ENCODE measurements around the gene SETMAR.

Gene SETMAR

GRCh38 chr3:4335840-4336562 lies 32.8 kb downstream of the SETMAR start:
- Histone ChIP-seq H2BK12ac (ENCODE audit: low read length) (no peak overlapping the region), H2AK5ac (ENCODE audit: low read length) (no peak overlapping the region), H3K4ac (ENCODE audit: low read depth, low read length) (no peak overlapping the region), H3K9ac (ENCODE audit: low read length) (no peak overlapping the region), H3K79me1 (ENCODE audit: low read length) (no peaks in the 10 kb centered on the region), H3K36me3 (ENCODE audit: control insufficient read depth in 1 of 2, insufficient read depth in 2 of 2, low read length in 2 of 2) (no peaks in the 10 kb centered on the region), H3K27me3 (ENCODE audit: insufficient read depth, low read length) (no peaks in the 10 kb centered on the region), H4K12ac (ENCODE audit: low read depth, low read length) (no peak overlapping the region), H4K91ac (ENCODE audit: low read depth, low read length) (no peak overlapping the region), H3K79me2 (ENCODE audit: control insufficient read depth, insufficient read depth, low read length, poor library complexity) (no peaks in the 10 kb centered on the region), H3K4me1 (ENCODE audit: control insufficient read depth in 1 of 2, insufficient read depth in 2 of 2, low read length in 2 of 2) (no peaks in the 10 kb centered on the region), H3K9me3 (ENCODE audit: insufficient read depth, low read depth, low read length) (no peaks in the 10 kb centered on the region), H3K18ac (ENCODE audit: low read length) (no peak overlapping the region), H2BK5ac (ENCODE audit: low read depth, low read length, poor library complexity) (no peak overlapping the region), H3K27ac (ENCODE audit: low read depth, low read length) (no peak overlapping the region), H3K14ac (ENCODE audit: low read length) (no peak overlapping the region), H4K8ac (ENCODE audit: low read depth, low read length) (no peak overlapping the region), H3K4me3 (ENCODE audit: low read depth, low read length) (no peak overlapping the region), H3K23ac (ENCODE audit: low read length) (no peak overlapping the region), H2BK120ac (ENCODE audit: insufficient read depth, low read length, poor library complexity) (no peak overlapping the region), H3K4me2 (ENCODE audit: low read length) (no peak overlapping the region), H2AFZ (ENCODE audit: insufficient read depth, low read length, poor library complexity) (no peak overlapping the region)
- WGBS (ENCODE audit: extremely low coverage, insufficient coverage, insufficient read length), result no CpG with 5 or more reads among the region's 5 CpGs
- no peak for DNase-seq

- H3K23ac ChIP-seq (ENCODE audit: low read length), result no peak overlapping the region
- no peak overlapping the region for H3K27ac ChIP-seq (ENCODE audit: low read depth, low read length)
- DNase-seq, result no peak
- H3K4ac ChIP-seq (ENCODE audit: low read depth, low read length), result no peak overlapping the region
- H3K79me1 ChIP-seq (ENCODE audit: low read length), result no peaks in the 10 kb centered on the region
- H3K4me2 ChIP-seq (ENCODE audit: low read length), result no peak overlapping the region
- H3K14ac ChIP-seq (ENCODE audit: low read length), result no peak overlapping the region
- H4K91ac ChIP-seq (ENCODE audit: low read depth, low read length), result no peak overlapping the region
- no peak overlapping the region for H3K4me3 ChIP-seq (ENCODE audit: low read depth, low read length)
- H3K9me3 ChIP-seq (ENCODE audit: insufficient read depth, low read depth, low read length), result no peaks in the 10 kb centered on the region
- H2BK5ac ChIP-seq (ENCODE audit: low read depth, low read length, poor library complexity), result no peak overlapping the region
- H4K8ac ChIP-seq (ENCODE audit: low read depth, low read length), result no peak overlapping the region
- no peaks in the 10 kb centered on the region for H3K4me1 ChIP-seq (ENCODE audit: control insufficient read depth in 1 of 2, insufficient read depth in 2 of 2, low read length in 2 of 2)
- no peak overlapping the region for H2BK12ac ChIP-seq (ENCODE audit: low read length)
- WGBS (ENCODE audit: extremely low coverage, insufficient coverage, insufficient read length), result no CpG with 5 or more reads among the region's 3 CpGs
- H2AFZ ChIP-seq (ENCODE audit: insufficient read depth, low read length, poor library complexity), result no peak overlapping the region
- H3K79me2 ChIP-seq (ENCODE audit: control insufficient read depth, insufficient read depth, low read length, poor library complexity), result no peaks in the 10 kb centered on the region
- H3K9ac ChIP-seq (ENCODE audit: low read length), result no peak overlapping the region
- no peaks in the 10 kb centered on the region for H3K27me3 ChIP-seq (ENCODE audit: insufficient read depth, low read length)
- no peak overlapping the region for H3K18ac ChIP-seq (ENCODE audit: low read length)
- H2AK5ac ChIP-seq (ENCODE audit: low read length), result no peak overlapping the region
- no peak overlapping the region for H4K12ac ChIP-seq (ENCODE audit: low read depth, low read length)
- H3K36me3 ChIP-seq (ENCODE audit: control insufficient read depth in 1 of 2, insufficient read depth in 2 of 2, low read length in 2 of 2), result no peaks in the 10 kb centered on the region
- H2BK120ac ChIP-seq (ENCODE audit: insufficient read depth, low read length, poor library complexity), result no peak overlapping the region
Observed at GRCh38 chr3:4336850-4337546, 33.8 kb downstream of the SETMAR start.

DNA sequence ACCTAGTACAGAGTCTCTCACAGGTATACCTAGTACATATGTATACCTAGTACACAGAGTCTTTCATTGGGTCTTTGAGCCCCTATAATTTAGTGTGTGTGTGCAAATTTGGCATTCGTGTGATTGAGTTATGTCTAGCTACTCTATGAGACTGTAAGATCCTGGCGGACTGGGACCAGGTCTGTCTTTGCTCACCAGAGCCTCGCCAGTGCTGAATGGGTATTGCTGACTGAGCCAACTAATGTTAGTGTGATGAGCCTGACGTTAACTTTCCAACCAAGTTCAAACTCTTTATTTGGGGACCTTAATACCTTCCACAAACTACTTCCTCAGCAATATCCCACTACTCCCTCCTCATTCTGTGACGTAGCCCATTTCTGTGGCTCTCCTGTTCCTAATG lies 35.6 kb downstream of the SETMAR start:
- H4K8ac ChIP-seq (ENCODE audit: low read depth, low read length), result no peak overlapping the region
- no peak overlapping the region for H2BK5ac ChIP-seq (ENCODE audit: low read depth, low read length, poor library complexity)
- no peaks in the 10 kb centered on the region for H3K79me1 ChIP-seq (ENCODE audit: low read length)
- no peak overlapping the region for H4K12ac ChIP-seq (ENCODE audit: low read depth, low read length)
- no CpG with 5 or more reads among the region's 5 CpGs for WGBS (ENCODE audit: extremely low coverage, insufficient coverage, insufficient read length)
- no peak overlapping the region for H3K4me3 ChIP-seq (ENCODE audit: low read depth, low read length)
- no peaks in the 10 kb centered on the region for H3K79me2 ChIP-seq (ENCODE audit: control insufficient read depth, insufficient read depth, low read length, poor library complexity)
- H3K18ac ChIP-seq (ENCODE audit: low read length), result no peak overlapping the region
- no peaks in the 10 kb centered on the region for H3K9me3 ChIP-seq (ENCODE audit: insufficient read depth, low read depth, low read length)
- H3K4me2 ChIP-seq (ENCODE audit: low read length), result no peak overlapping the region
- no peak overlapping the region for H3K4ac ChIP-seq (ENCODE audit: low read depth, low read length)
- H4K91ac ChIP-seq (ENCODE audit: low read depth, low read length), result no peak overlapping the region
- H2BK12ac ChIP-seq (ENCODE audit: low read length), result no peak overlapping the region
- H3K23ac ChIP-seq (ENCODE audit: low read length), result no peak overlapping the region
- no peak overlapping the region for H2AK5ac ChIP-seq (ENCODE audit: low read length)
- no peaks in the 10 kb centered on the region for H3K36me3 ChIP-seq (ENCODE audit: control insufficient read depth in 1 of 2, insufficient read depth in 2 of 2, low read length in 2 of 2)
- no peak overlapping the region for H2BK120ac ChIP-seq (ENCODE audit: insufficient read depth, low read length, poor library complexity)
- no peak overlapping the region for H3K9ac ChIP-seq (ENCODE audit: low read length)
- no peaks in the 10 kb centered on the region for H3K27me3 ChIP-seq (ENCODE audit: insufficient read depth, low read length)
- H3K4me1 ChIP-seq (ENCODE audit: control insufficient read depth in 1 of 2, insufficient read depth in 2 of 2, low read length in 2 of 2), result no peaks in the 10 kb centered on the region
- no peak for DNase-seq
- no peak overlapping the region for H3K14ac ChIP-seq (ENCODE audit: low read length)
- H3K27ac ChIP-seq (ENCODE audit: low read depth, low read length), result no peak overlapping the region
- H2AFZ ChIP-seq (ENCODE audit: insufficient read depth, low read length, poor library complexity), result no peak overlapping the region

DNA sequence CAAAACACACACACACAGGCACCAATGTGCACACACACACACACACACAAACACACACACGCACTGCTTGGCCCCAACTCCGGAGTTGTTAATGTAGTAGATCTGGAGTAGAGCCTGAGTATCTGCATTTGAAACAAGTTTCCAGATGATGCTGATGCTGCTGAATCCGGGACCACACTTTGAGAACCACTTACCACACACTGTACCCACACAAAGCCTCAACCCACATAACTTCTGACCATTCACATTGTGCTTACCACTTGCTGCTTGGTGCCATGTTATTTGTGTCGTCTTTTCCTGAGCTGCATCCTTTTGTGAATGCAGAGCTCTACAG lies 36.9 kb downstream of the SETMAR start:
- no peak overlapping the region for H3K4ac ChIP-seq (ENCODE audit: low read depth, low read length)
- no peak overlapping the region for H3K4me2 ChIP-seq (ENCODE audit: low read length)
- no peaks in the 10 kb centered on the region for H3K9me3 ChIP-seq (ENCODE audit: insufficient read depth, low read depth, low read length)
- H3K4me3 ChIP-seq (ENCODE audit: low read depth, low read length), result no peak overlapping the region
- no peak overlapping the region for H3K9ac ChIP-seq (ENCODE audit: low read length)
- no peak overlapping the region for H3K23ac ChIP-seq (ENCODE audit: low read length)
- H2BK12ac ChIP-seq (ENCODE audit: low read length), result no peak overlapping the region
- H3K14ac ChIP-seq (ENCODE audit: low read length), result no peak overlapping the region
- WGBS (ENCODE audit: extremely low coverage, insufficient coverage, insufficient read length), result no CpG with 5 or more reads among the region's 4 CpGs
- no peaks in the 10 kb centered on the region for H3K79me2 ChIP-seq (ENCODE audit: control insufficient read depth, insufficient read depth, low read length, poor library complexity)
- H2AK5ac ChIP-seq (ENCODE audit: low read length), result no peak overlapping the region
- H3K27me3 ChIP-seq (ENCODE audit: insufficient read depth, low read length), result no peaks in the 10 kb centered on the region
- no peak overlapping the region for H2BK120ac ChIP-seq (ENCODE audit: insufficient read depth, low read length, poor library complexity)
- no peak for DNase-seq
- no peak overlapping the region for H4K8ac ChIP-seq (ENCODE audit: low read depth, low read length)
- no peak overlapping the region for H3K18ac ChIP-seq (ENCODE audit: low read length)
- H3K27ac ChIP-seq (ENCODE audit: low read depth, low read length), result no peak overlapping the region
- H3K36me3 ChIP-seq (ENCODE audit: control insufficient read depth in 1 of 2, insufficient read depth in 2 of 2, low read length in 2 of 2), result no peaks in the 10 kb centered on the region
- no peak overlapping the region for H4K12ac ChIP-seq (ENCODE audit: low read depth, low read length)
- no peak overlapping the region for H2AFZ ChIP-seq (ENCODE audit: insufficient read depth, low read length, poor library complexity)
- H2BK5ac ChIP-seq (ENCODE audit: low read depth, low read length, poor library complexity), result no peak overlapping the region
- H3K4me1 ChIP-seq (ENCODE audit: control insufficient read depth in 1 of 2, insufficient read depth in 2 of 2, low read length in 2 of 2), result no peaks in the 10 kb centered on the region
- H4K91ac ChIP-seq (ENCODE audit: low read depth, low read length), result no peak overlapping the region
- H3K79me1 ChIP-seq (ENCODE audit: low read length), result no peaks in the 10 kb centered on the region

All from trophoblast cell (in vitro differentiated cells and primary cell).